NCI-H446 treated with DMSO at 0.1 percent for 48 hours (cell line): ENCODE data around the gene NACAD.
"Not testable (repeated sequence)": the region's sequence is repeated elsewhere in the genome, so short reads cannot be mapped to it uniquely, and the experiment has no call there.

Experiments used
- DNase-seq: peaks from one replicate; lab custom pipeline; 2025; lab: John Stamatoyannopoulos, UW

The NACAD gene

DNA sequence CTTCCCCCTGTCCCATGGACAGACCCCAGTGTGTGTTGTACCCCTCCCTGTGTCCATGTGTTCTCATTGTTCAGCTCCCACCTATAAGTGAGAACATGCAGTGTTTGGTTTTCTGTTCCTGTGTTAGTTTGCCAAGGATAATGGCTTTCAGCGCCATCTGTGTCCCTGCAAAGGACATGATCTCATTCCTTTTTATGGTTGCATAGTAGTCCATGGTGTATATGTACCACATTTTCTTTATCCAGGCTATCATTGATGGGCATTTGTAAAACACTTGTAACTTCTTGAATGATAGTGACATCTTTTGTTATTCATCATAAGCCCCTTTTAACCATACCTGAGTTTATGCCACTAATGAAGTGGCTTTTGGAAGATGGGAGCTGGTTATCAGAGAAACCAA lies 25.5 kb upstream of the NACAD start:
- not testable (repeated sequence) for DNase-seq

DNA sequence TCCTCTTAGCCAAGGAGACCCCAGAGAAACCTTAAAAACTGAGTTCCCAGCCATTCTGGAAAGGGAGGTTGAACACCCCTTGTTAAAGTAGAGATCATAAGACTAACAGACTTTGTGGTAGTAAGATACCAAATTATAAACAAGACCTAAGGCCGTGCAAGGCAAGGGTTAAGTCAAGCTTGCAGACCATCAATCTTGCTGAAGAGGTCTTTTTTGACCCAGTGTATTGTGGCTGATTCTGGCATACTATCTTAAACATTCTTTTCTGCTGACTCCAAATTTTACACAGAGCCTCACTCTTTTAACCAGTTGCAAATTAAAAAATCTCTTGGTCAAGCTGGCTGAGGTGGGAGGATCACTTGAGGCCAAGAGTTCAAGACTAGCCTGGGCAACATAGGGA lies 23.9 kb upstream of the NACAD start:
- DNase-seq, result no peak

DNA sequence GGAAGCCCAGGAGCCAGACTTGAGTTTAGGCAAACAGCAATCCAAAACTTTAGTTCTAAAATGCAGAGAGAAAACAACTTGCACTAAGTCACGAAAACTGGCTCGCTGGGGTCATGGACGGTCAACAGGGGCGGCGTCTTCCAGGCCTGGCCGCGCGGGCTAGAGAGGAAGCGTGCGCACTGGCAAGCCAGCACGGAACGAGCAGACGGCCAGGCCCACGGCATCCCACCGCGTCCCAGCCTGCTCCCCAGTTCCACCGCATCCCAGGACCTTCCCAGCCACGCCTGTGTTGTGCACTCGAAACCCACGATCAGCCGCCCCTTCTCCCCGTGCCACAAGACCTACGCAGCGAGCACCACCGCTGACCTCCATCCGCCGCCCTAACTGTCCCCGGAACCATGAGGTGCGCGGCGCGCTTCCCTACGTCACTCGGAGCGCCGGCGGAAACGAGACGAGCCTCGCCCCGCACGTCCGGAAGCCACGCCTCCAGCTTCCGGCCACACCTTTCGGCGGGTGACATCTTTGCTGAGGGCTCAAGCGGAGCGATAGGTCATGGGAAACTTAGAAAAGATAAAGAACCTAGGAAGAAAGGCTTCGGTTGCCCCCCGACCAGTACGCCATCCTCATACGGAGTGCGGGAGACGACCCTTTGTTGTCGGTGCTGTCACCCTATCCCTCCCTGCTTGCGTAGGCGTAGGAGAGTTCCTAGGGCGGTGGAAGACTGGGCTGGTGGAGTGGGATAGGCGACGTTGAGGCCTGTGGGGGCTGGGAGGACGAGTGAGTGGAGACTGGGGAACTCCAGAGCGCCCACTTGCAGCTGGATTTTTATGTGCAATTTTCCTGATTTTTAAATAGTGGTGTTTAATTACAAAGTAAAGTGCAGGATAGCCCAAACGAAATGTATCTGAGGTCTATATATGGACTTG lies 22.8 kb upstream of the NACAD start, which contains the start of gene TBRG4:
Gene TBRG4 (minus strand): TSS at position 400 of the 926 bp plus-strand sequence. CDS start 2,460 bp downstream, outside the sequence.
- peak; percentile 90 for DNase-seq

DNA sequence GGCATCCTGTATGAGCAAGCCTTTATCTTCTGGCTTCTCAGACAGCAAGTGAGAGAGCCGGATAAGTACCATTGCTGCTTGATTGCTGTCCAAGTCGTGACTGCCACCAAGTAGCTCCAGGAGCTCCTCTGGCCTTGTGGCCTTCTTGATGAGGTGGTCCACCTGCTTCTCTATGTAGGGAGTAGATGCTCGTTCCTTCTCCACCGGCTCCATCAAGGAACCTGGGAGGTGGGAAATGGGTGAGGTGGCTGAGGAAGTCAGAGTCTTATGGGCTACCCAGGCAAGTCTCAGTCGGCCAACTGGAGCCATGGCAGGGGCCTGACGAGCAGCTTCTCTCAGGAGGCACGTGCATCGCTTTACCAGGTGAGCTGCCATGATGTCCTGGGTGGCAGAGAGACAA lies 20.1 kb upstream of the NACAD start:
- no peak for DNase-seq

DNA sequence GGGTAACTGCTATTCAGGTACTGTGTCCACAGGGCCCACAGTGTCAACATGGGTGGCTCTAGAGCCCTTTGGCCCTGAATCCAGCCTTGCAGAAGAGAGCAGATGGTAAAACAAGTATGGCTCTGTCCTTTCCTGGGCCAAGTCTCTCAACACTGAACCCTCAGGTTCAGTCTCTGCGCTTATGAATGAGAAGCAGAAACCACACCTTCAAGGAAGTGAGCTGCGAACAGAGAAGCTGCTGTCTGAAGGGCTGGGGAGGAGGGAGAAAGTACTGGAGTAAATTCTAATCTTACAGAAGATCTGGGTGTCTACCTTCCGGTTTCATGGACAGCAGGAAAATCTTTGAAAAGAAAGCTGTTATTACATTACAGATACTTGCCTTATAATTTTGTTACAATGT lies 18.6 kb upstream of the NACAD start:
- no peak for DNase-seq

DNA sequence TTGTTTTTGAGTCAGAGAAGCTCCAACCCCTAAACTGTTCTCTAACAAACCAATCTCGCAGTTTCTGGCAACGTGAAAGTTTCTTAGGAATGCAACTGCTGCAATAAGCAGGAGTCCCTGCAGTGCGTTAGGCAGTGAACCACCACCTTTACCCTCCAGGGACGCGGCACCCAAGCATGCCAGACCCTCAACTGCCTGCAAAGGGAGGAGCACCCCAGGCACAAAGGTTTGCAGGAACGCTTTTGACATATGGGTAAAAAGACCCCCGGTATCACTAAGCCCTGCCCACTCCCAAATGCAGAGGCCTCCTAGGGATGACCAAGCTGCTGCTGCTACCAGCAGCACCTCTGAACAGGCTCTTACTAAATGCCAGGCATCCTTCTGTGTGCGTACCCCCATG lies 18.1 kb upstream of the NACAD start:
- DNase-seq, result no peak

DNA sequence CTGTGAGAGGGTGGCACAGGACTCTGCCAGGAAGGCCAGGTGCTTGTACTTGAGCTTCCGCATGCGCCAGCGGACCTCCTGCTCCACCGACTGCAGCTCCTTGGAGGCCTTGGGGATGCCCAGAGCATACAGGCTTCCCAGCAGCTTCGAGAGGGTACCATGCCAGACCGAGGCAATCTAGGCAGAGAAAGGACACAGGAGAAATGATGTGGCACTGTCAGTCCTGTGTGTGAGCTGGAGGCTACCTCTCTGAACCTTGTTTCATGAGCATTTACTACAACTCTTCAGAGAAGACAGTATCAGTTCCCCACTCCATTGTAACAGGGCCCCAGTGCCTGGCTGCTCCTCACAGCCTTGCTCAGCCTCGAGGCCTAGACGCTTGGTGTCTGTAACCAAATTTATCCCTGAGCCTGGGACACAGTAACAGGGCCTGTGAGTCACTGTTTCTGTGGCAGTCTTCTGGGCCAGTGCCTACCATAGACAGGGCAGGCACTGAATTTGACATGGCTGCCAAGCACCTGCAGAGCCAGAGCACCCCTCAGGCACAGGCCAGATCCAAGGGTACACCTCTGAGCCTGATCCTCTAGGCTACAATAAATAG lies 16.9 kb upstream of the NACAD start:
- DNase-seq, result no peak

GRCh38 chr7:45104844-45105587 lies 16.2 kb upstream of the NACAD start:
- no peak for DNase-seq

DNA sequence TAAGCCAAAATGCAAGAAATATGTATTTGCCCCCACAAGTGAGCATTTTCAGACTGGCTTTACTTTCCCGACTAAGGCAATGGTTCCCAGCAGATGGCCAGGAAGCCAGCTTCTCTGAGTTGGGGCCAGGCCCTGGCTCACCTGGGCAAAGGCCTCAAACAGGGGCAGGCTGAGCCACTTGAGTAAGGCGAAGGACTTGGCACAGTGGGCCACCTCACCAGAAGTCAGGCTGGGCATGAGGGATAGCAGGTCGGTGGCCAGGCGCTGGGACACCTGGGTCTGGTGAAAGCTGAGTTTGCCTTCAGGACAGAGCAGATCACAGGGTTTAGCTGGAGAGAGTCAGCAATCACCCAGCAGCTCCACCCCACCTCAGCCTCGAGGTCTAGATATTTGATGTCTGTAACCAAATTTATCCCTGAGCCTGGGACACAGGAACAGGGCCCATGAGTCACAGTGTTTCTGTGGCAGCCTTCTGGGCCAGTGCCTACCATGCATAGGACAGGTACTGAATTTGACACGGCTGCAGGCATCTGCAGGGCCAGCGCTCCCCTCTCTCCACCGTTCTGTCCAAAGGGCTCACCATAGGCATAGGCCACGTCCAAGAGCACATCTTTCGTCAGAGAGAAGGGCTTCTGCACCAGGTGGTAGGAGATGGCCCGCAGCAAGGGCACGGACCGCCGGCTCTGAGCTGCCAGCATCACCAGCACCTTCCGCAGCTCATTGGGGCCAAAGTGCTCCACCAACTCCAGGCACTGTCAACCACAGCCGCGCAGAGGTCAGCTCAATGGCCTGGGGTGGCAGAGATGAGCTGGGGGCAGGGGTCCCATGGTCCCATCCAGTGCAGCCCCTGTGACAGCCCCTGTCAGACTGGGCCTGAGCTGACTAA lies 15.4 kb upstream of the NACAD start:
- no peak for DNase-seq

DNA sequence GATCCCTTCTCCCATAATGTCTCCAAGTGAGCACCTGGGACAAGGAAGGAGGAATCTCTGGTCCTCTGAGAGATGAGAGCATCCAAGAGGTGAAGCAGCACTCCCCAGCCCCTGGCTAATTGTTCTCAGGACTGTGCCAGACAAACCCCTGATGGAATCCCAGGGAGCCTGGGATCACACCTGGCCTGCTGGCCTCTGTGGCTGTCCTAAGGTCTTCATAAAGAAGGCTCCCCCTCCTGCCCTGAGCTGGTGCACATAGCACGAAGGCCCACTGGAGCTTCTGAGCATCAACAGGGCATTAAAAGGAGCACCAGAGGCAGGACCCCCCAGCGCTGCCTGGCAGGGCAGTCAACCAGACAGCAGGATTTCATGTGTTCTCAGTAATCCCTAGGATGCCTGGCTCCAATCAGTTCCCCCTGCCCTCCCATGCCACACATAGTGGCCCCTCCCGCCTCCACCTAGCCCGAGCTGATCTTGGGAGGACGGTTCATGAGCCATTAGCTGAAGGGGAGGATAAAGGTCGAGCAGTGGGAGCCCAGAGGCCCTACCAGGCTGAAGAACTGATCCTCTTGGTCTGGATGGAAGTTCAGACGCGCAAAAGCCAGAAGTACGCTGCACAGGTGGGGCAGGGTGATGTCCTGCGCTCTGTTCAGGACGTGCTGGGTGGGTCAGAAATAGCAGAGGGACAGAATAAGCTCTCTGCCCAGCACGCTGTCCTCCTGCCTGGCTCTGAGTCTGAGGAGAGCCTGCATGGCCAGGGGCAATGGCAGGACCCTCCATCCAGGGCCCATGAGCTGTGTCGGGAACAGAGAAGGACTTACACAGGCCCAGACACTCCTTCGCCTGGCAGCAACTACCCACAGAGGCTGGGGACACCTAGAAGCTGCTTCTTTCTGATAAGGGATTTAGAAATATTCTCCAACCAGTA lies 14.3 kb upstream of the NACAD start:
- no peak for DNase-seq

DNA sequence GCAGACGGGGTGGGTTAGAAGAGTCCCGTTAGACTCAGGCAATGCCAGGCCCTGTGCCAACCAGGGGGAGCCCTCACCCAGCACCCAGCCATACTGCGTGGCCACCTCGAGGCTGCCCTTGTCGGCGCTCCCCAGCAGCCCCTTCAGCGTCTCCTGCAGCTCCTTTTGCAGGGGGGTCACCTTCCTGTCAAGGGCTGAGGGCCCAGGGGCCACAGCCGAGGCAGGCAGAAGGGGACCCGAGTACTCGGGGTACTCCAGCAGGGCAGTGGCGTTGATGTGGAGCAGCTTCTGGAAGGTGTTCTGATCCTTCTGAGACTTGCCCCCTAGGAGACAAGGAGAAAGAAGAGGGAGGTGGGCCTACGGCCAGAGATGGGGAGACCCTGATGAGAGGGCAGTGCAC lies 13.0 kb upstream of the NACAD start:
- no peak for DNase-seq

- DNase-seq, result no peak
These were observed 12.2 kb upstream of the NACAD start for GRCh38 chr7:45100761-45101480.

GRCh38 chr7:45099891-45100760 lies 11.4 kb upstream of the NACAD start:
- DNase-seq, result no peak

GRCh38 chr7:45098983-45099839 lies 10.4 kb upstream of the NACAD start:
- no peak for DNase-seq

DNA sequence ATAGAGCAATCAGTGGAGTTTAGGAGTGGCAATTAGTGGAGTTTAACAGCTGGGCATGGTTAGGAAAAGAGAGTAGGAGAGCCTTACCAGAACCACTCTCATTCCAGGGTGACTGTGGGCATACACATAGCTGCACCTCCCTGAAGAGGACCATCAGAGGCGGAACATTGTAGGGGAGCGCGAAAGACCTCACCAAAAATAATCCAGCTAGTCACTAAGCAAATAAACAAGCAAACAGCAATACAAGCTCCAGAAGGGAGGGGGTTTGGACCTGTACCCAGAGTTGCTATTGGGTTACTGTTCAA lies 4.1 kb upstream of the NACAD start:
- no peak for DNase-seq

- DNase-seq, result no peak
These were observed 3.5 kb upstream of the NACAD start for GRCh38 chr7:45092100-45092930.

- DNase-seq, result peak; percentile 35
These were observed 647 bp upstream of the NACAD start for GRCh38 chr7:45089341-45089891.
